Smooth muscle cell of the brain vasculature (primary cell): ENCODE results near the gene ARHGDIG.
"Not testable (repeated sequence)": the region's sequence is repeated elsewhere in the genome, so short reads cannot be mapped to it uniquely, and the experiment has no call there.

ENCODE experiments used
- DNase-seq: peaks from one replicate; pipeline ENCODE4 v3.0.0-alpha.2; 2012; ENCODE audit warnings: low read depth, low spot score

The ARHGDIG gene

GRCh38 chr16:325375-326145 lies 45.2 kb downstream of the ARHGDIG start:
- DNase-seq = no peak

DNA sequence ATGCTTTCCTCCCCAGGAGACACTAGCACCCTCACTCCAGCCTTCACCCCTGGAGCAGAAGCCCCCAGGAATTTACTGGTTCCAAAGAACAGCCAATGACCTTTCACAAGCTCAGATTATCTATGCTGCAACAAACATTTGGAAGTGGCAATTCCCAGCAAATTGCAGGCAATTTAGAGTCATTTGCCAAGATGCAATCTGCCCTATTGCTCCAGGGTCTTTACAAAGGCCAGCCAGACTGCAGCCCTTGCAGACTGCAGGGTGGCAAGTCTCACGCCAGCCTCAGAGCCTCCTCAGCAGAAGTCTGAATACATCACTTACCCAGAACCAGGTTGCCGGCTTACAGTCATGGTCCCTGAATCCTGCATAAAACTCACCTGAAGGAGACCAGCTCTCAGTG lies 50.4 kb downstream of the ARHGDIG start:
- DNase-seq = no peak

- DNase-seq = not testable (repeated sequence)
Measured at GRCh38 chr16:331181-331814, 50.9 kb downstream of the ARHGDIG start.
